Measurements from ENCODE around the gene ADK. TPM values are rescaled to one million over a fixed set of nuclear protein-coding genes. Genes with fewer than 3 reads are reported as not detected.

Gene ADK
- total and polyA plus RNA-seq, 2 of the 4 experiments (the other 2 are of a cell fraction) = 30.6 to 40.9 TPM

- CTCF ChIA-PET = no interaction called here
- intact Hi-C loops (cut with micrococcal nuclease) = no loop called here
- WGBS, 2 experiments (ENCODE audit: extremely low coverage in 2 of 2, insufficient read length in 1 of 2) = no CpG with 5 or more reads among the region's 1 CpG
Observed at GRCh38 chr10:74417397-74417796, 266.4 kb downstream of the ADK start.

More at GRCh38 chr10:74417397-74417796, 266.4 kb downstream of the ADK start:
- Histone ChIP-seq H2BK120ac (ENCODE audit: low read depth, low read length) (no peak overlapping the region), H3K79me1 (ENCODE audit: low read depth in 1 of 2, low read length in 2 of 2) (peaks cover 0 to 4% of the 10 kb centered on the region in 2 experiments; a peak in 1 of 4 replicates), H3K56ac (ENCODE audit: extremely low read depth, insufficient read depth, low read length) (no peak overlapping the region), H4K91ac (ENCODE audit: insufficient read depth, low read depth, low read length) (no peak overlapping the region), H3K4me1 (ENCODE audit: control insufficient read depth, insufficient read depth, low read length) (no peaks in the 10 kb centered on the region; the same call in 1 of the 2 replicates), H4K20me1 (ENCODE audit: insufficient read depth, low read length) (no peaks in the 10 kb centered on the region), H2BK5ac (ENCODE audit: low read depth, low read length, poor library complexity, severe bottlenecking) (no peak overlapping the region), H2AK9ac (replicated peaks; ENCODE audit: low read depth, low read length, poor library complexity) (no peak overlapping the region), H3K18ac (ENCODE audit: low read depth, low read length) (no peak overlapping the region), H2BK15ac (ENCODE audit: low read depth, low read length) (no peak overlapping the region), H3K23ac (ENCODE audit: low read depth, low read length) (no peak overlapping the region), H3K14ac (replicated peaks; ENCODE audit: low read depth, low read length) (no peak overlapping the region), H3K4me3 (ENCODE audit: insufficient read depth, low read depth, low read length) (no peak overlapping the region), H3K4me2 (ENCODE audit: low read depth, low read length) (no peak overlapping the region), H3K27ac (ENCODE audit: insufficient read depth, low read length) (no peak overlapping the region), H3K9me1 (ENCODE audit: insufficient read depth, low read length) (no peaks in the 10 kb centered on the region), H3K9ac (ENCODE audit: low read depth, low read length) (no peak overlapping the region), H3K4ac (ENCODE audit: low read depth, low read length) (no peak overlapping the region), H2BK20ac (ENCODE audit: low read depth, low read length) (no peak overlapping the region), H4K8ac (ENCODE audit: low read depth in 2 of 2, low read length in 2 of 2) (no peak overlapping the region), H3K9me3 (ENCODE audit: control insufficient read depth, insufficient read depth, low read length) (no peaks in the 10 kb centered on the region), H2AFZ (replicated peaks; ENCODE audit: low read length, poor library complexity) (no peak overlapping the region), H3K36me3 (ENCODE audit: control insufficient read depth, insufficient read depth, low read length) (no peaks in the 10 kb centered on the region), H4K5ac (ENCODE audit: low read depth, low read length) (no peak overlapping the region), H3K27me3 (ENCODE audit: control insufficient read depth, insufficient read depth, low read length) (no peaks in the 10 kb centered on the region), H2AK5ac (ENCODE audit: low read depth, low read length) (no peak overlapping the region)
- DNase-seq (no peak), ATAC-seq (ENCODE audit: low read depth) (no peak)
- POLR2A ChIA-PET (ENCODE audit: unreplicated experiment) = no interaction called here
- dilution Hi-C loops (cut with HindIII; ENCODE audit: low sequenced_read_pairs, unreplicated experiment) (no loop called here), in situ Hi-C loops (cut with MboI; ENCODE audit: low sequenced_read_pairs) (no loop called here)
- BruUV-seq (replicated peaks) = no TSS peak
- TF ChIP-seq FOS (IDR thresholded peaks at IDR 0.05; ENCODE audit: low read depth, low read length) (no peak), RFX5 (IDR thresholded peaks at IDR 0.05; ENCODE audit: low read depth, low read length) (no peak), ELK1 (IDR thresholded peaks at IDR 0.05; ENCODE audit: borderline replicate concordance, low read depth, low read length) (no peak), CTCF (conservative IDR thresholded peaks at IDR 0.05; ENCODE audit: low read depth, low read length) (no peak)

Measured in IMR-90 (cell line).